Gastroesophageal sphincter (tissue), 2 donors: Measurements from ENCODE around the gene GCK.

Experiments used
- POLR2A ChIP-seq, 2 donors: fragments of 450-650 bp; IDR thresholded peaks; one replicate each; pipeline ENCODE4 v1.6.1; 2017; ENCODE audit warnings: antibody characterized with exemption in 2 of 2, mild to moderate bottlenecking in 2 of 2, moderate library complexity in 1 of 2
- POLR2AphosphoS5 ChIP-seq: sonication (generic); formaldehyde crosslinking; IDR thresholded peaks from one replicate; pipeline ENCODE4 v1.6.1; 2017; ENCODE audit warnings: antibody characterized with exemption

- TF ChIP-seq POLR2A (IDR thresholded peaks at IDR 0.05) (no peak), POLR2AphosphoS5 (no peak)
These were observed 5.9 kb downstream of the GCK start for GRCh38 chr7:44183386-44183785.
